Neuron (in vitro differentiated cells): ENCODE results near the gene PAQR9.

ENCODE experiments used
- H2AFZ ChIP-seq: one replicate; pipeline ENCODE4 v1.6.1; 2013; ENCODE audit warnings: low read depth, mild to moderate bottlenecking, inconsistent platforms, low read length, moderate library complexity
- H3K27me3 ChIP-seq: one replicate; pipeline ENCODE4 v1.6.1; 2013; ENCODE audit warnings: low read length; ENCODE audit not compliant: insufficient read depth
- H3K36me3 ChIP-seq: one replicate; pipeline ENCODE4 v1.6.1; 2013; ENCODE audit warnings: low read length; ENCODE audit not compliant: insufficient read depth
- H3K4me1 ChIP-seq: one replicate; pipeline ENCODE4 v1.6.1; 2013; ENCODE audit warnings: low read length; ENCODE audit not compliant: insufficient read depth
- H3K4me3 ChIP-seq: 2 replicates; pipeline ENCODE4 v1.5.1; 2013; ENCODE audit warnings: mild to moderate bottlenecking, low read length, moderate library complexity
- H3K9me3 ChIP-seq: one replicate; pipeline ENCODE4 v1.6.1; 2013; ENCODE audit warnings: low read length

Gene PAQR9

DNA sequence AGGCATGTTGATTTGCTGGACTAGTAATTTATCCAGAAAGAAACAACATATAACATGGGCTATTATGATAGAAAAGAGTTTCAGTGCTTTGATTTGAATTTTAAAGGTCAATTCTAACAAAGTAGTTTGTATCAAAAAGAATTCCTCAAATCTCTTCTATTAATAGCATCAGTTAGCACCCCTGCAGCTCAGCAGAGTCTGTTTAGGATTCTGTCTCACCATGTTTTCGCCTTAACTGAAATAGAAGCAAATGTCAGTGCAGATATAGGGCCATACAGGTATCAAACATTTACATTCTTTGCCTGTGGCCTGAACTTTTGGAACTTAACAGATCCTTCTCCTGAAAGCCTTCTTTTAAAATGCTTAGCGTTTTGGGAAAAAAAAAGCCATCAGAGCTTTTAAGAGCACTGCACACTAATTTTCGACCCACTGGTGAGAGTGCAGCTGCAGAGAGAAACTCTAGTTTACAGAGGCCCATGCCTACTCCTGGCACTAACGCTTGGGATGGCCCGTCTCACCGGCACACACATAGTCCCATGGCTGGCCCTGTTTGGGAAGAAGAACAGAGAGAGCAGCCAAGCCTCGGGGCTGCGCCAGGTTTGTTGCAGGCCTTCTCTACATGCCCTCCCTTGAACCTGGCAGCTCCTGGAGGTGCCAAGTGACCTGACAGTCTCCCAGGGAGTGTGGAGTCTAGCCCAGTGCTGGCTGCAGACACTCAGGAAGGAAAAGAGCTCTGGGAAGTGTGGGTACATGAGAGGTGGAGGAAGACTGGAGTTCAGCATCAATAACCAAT is 9.9 kb upstream of the PAQR9 start:
- no peak overlapping the region for H3K4me3 ChIP-seq
- no peaks in the 10 kb centered on the region for H3K9me3 ChIP-seq
- no peaks in the 10 kb centered on the region for H3K36me3 ChIP-seq
- H3K27me3 ChIP-seq: no peaks in the 10 kb centered on the region
- no peak overlapping the region for H2AFZ ChIP-seq
- H3K4me1 ChIP-seq: no peaks in the 10 kb centered on the region

DNA sequence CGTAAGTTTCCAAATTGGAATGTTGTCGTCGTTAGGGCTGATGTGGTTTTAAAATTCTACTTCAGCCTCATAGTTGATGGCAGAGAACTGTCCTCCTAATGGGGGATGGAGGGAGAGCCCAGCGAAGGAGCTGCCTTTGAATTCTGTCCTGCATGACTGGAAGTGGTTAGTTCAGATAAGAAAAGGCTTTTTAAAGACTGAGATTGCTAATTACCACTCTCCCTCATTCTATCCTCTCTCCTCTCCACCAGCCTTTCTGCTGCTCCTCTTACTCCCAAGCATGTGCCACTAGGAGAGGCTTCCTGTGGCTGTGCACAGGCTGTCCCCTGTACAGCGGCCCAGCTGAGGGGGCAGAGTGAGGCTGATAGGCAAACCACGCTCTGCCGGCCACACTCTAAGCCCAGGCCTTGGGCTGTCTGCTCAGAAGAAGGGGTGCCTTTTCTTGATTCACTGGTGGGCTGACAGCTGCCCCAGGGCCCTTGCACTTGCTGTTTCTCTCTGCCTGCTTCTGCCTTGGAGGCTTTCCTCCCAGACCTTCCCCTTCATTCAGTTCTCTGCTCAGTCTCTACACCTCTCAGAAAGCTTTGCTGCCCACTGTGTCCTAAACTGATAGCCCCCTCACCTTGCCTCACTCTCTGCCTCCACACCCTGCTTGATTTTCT is 8.7 kb upstream of the PAQR9 start:
- Histone ChIP-seq H3K4me1 (no peaks in the 10 kb centered on the region), H3K4me3 (no peak overlapping the region), H3K27me3 (no peaks in the 10 kb centered on the region), H2AFZ (no peak overlapping the region), H3K9me3 (no peaks in the 10 kb centered on the region), H3K36me3 (no peaks in the 10 kb centered on the region)

DNA sequence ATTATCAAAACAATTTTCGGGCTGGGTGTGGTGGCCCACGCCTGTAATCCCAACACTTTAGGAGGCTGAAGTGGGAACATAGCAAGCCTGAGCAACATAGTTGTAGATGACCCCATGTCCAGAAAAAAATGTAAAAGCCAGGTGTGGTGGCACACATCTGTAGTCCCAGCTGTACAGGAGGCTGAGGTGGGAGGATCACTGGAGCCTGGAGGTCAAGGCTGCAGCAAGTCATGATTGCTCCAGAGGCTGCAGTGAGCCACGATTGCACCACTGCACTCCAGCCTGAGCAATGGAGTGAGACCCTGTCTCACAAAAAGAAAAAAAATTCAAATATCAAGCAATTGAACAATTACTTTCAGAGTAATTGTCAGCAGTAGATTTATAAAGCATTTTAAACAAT is 8.0 kb upstream of the PAQR9 start:
- no peaks in the 10 kb centered on the region for H3K9me3 ChIP-seq
- H3K36me3 ChIP-seq: no peaks in the 10 kb centered on the region
- peaks cover under 1% of the 10 kb centered on the region for H3K27me3 ChIP-seq

DNA sequence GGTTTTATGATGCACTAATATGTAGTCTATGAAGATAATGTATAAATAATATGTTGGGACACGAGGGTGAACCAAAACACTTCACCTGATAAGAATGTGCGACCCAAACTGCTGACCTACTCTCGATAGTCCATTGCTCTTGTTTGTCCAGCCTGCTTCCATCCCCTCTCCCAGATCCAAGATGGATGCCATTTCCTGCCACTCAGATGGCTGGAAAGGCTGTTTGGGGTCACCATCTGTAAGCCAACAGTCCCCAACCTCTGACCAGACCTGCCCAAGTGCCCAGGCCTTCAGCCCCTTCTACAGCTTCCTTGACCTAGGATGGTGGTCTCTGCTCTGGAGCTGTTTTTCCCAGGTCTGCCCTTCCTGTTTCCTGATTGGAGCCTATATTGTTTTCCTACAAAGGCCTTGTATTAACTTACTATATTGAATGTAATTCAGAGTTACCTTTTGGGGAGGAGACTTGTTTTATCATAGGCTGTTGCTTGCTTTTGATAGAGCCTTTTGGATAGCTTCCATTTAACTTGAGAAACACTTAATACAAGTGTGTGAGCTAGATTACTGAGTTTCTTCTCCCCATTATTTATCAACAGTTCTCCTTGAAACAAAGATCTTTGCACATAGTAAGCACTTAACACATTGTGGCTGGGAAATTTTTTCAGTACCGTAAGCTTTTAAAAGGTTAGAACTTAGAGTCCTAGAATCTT is 5.0 kb upstream of the PAQR9 start:
- Histone ChIP-seq H3K4me3 (no peak overlapping the region), H3K27me3 (peaks cover 13% of the 10 kb centered on the region), H3K9me3 (no peaks in the 10 kb centered on the region), H3K36me3 (no peaks in the 10 kb centered on the region), H3K4me1 (no peaks in the 10 kb centered on the region), H2AFZ (no peak overlapping the region)

More for the DNA sequence above, 8.0 kb upstream of the PAQR9 start:
- Histone ChIP-seq H3K4me1 (no peaks in the 10 kb centered on the region), H3K4me3 (no peak overlapping the region), H2AFZ (no peak overlapping the region)

DNA sequence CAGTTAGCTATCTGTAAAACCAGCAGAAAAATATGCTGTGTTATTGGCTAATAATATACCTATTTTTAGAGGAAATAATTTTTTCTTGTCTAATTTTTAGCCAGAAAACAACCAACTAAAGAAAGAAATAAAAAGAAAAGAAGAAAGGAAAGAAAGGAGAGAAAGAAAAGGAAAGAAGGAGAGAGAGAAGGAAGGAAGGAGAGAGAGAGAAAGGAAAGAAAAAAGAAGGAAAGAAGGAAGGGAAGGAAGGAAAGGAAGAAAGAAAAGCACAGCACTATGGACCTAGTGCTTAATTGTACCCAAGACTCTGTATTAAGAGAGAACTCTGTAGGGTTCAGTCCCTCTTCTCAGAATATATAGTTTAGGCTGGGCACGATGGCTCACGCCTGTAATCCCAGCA is 3.3 kb upstream of the PAQR9 start:
- H3K36me3 ChIP-seq: no peaks in the 10 kb centered on the region

DNA sequence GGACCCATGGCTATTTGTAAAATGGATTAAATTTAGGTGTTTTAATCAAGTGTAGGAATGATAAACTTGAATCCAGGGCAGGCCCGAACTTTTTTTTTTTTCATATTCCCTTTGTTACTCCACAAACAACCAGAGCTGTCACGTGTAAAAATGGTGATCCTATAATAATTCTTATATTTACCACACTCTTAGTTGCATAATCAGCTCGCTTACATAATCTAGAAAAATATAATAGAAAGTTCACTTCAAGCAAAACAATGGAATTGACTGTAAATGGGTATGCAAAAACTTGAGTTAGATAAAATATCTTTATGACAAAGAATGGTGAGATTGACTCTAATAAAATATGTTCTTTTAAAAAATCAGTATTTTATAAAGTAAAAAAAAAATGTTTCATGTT is 2.1 kb upstream of the PAQR9 start:
- Histone ChIP-seq H3K27me3 (peaks cover 24% of the 10 kb centered on the region), H3K4me3 (no peak overlapping the region), H3K9me3 (peaks cover 10% of the 10 kb centered on the region), H3K4me1 (no peaks in the 10 kb centered on the region), H2AFZ (no peak overlapping the region), H3K36me3 (no peaks in the 10 kb centered on the region)

More for the DNA sequence above, 3.3 kb upstream of the PAQR9 start:
- Histone ChIP-seq H2AFZ (no peak overlapping the region), H3K9me3 (peaks cover 10% of the 10 kb centered on the region), H3K4me1 (no peaks in the 10 kb centered on the region), H3K27me3 (peaks cover 22% of the 10 kb centered on the region), H3K4me3 (no peak overlapping the region)

DNA sequence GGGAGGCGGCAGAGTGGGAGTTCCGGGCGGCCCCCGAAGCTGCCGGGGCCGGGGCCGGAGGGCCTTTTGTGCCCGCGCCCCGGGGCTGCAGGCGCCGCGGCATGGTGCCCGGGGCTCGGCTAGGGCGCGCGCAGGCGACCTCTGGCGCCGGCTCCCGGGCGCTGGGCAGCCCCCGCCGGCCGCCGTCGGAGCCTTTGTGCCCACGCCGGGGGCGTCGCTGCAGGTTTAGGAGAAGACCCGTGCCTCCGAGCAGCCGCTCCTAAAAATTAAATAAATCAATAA is 299 bp downstream of the PAQR9 start:
- H3K4me3 ChIP-seq: peak overlapping the region; percentile 56
- no peaks in the 10 kb centered on the region for H3K4me1 ChIP-seq
- H3K27me3 ChIP-seq: peaks cover 28% of the 10 kb centered on the region
- no peaks in the 10 kb centered on the region for H3K36me3 ChIP-seq
- H3K9me3 ChIP-seq: peaks cover 10% of the 10 kb centered on the region
- peak overlapping the region; percentile 94 for H2AFZ ChIP-seq

DNA sequence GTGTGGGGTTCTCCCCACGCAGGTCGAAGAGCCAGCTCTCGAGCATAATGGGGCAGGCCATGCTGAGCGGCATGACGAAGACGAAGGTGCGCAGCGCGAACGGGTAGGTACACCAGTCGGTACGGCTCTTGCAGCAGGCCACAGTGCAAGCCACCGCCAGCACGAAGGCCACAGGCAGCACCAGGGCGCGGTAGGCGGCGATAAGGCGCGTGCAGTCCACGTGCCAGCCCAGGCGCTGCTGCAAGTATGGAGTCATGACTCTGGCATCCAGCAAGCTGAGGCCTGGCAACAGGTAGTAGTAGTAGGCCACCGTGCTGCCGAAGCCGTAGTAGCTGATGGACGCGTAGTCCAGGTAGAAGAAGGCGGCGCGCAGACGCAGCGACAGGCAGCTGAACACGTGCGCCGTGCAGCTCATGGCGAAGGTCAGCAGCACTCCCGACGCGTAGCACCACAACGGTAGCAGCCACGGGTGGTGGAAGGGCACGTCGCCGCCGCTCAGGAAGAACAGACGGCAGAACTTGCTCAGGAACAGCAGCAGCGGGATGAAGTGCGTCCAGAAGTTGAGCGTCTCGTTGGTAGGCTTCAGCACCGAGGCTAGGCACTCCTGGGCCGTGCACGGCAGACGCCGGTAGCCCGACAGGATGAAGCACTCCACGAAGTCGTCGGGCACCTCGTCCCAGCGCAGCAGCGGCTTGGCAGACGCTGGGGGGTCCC is 797 bp downstream of the PAQR9 start:
- H3K4me3 ChIP-seq: no peak overlapping the region
- no peaks in the 10 kb centered on the region for H3K36me3 ChIP-seq
- H2AFZ ChIP-seq: no peak overlapping the region
- peaks cover 10% of the 10 kb centered on the region for H3K9me3 ChIP-seq
- peaks cover 28% of the 10 kb centered on the region for H3K27me3 ChIP-seq
- H3K4me1 ChIP-seq: no peaks in the 10 kb centered on the region

DNA sequence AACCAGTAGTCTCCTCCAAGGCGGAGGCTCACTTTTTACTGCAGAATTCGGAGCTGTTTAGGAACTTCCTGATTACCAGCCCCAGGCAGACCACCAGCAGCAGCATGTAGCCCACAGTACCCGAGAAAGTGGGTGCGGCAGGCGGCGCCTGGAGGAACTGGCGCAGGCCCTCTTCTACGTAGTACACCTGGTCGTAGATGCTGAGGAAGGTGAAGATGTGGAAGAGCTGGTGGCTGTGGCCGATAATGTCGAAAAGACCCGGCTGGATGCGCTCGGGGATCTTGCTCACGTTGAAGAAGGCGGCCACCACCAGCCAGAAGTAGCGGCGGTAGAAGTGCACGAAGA is 1.3 kb downstream of the PAQR9 start:
- Histone ChIP-seq H3K4me3 (no peak overlapping the region), H3K36me3 (no peaks in the 10 kb centered on the region), H3K27me3 (peaks cover 28% of the 10 kb centered on the region), H2AFZ (no peak overlapping the region), H3K9me3 (peaks cover 10% of the 10 kb centered on the region), H3K4me1 (no peaks in the 10 kb centered on the region)

DNA sequence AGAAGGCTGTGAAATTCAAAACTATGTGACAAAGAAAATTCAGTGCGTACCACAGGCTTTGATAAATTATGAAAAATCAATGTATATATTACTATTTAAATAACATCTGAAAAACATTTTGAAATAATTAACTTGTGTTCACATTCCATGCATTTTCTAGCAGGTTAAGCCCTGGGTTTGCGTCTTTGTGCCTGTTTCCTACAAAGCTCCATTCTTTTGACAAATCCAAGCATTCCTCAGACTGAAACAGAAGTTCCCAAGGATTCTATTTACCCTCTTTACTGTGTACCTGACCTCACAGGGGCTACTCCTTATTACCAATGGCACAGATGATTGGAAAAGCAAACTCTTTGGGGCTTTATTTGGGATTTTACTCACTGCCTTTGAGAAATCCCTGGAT is 1.9 kb downstream of the PAQR9 start:
- H3K9me3 ChIP-seq: peaks cover 10% of the 10 kb centered on the region
- H3K4me3 ChIP-seq: no peak overlapping the region

DNA sequence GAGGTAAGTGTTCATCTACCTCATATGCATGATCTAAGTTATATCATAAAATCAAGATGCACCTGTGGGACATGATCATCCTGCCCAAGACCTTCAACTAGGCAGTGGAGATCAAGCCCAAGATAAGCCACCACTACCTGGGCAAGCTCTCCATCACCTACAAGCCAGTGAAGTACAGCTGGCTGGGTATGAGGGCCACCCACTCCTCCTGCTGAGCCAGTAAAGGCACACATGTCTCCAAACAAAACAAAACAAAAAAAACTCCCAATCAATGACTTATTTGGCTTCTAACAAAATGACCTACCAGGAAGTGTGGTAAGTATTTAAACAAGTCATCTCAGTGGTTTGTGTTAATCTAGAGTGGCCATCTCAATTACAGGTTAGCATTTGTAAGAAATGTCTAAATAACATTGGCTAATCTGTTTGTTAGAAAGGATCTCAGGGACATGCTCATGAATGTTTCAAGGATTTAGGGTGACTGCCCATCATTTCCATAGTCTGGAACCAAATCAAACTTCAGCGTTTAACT is 3.1 kb downstream of the PAQR9 start:
- Histone ChIP-seq H3K36me3 (no peaks in the 10 kb centered on the region), H2AFZ (no peak overlapping the region), H3K9me3 (peaks cover 10% of the 10 kb centered on the region), H3K27me3 (peaks cover 26% of the 10 kb centered on the region), H3K4me1 (no peaks in the 10 kb centered on the region), H3K4me3 (no peak overlapping the region)

More for the DNA sequence above, 1.9 kb downstream of the PAQR9 start:
- H3K4me1 ChIP-seq: no peaks in the 10 kb centered on the region
- no peaks in the 10 kb centered on the region for H3K36me3 ChIP-seq
- no peak overlapping the region for H2AFZ ChIP-seq
- H3K27me3 ChIP-seq: peaks cover 28% of the 10 kb centered on the region

DNA sequence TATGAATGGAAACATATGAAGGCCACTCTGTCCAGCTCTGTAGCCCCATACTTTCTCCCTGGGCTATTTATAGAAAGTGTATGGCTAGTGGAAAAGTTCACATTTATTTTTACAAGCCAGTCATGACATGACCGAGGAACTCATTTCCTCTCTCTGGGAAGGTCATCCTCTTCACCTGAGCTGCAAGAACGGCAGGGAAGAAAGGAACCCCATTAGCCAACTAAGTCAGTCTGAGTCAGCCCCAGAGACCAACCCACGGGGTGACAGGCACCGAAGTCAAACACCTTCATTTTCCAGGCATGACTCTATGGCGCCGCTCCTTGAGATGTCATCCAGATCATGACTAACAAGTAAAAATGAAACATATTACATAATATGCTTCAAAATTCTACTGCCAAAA is 4.8 kb downstream of the PAQR9 start:
- Histone ChIP-seq H3K4me1 (no peaks in the 10 kb centered on the region), H3K4me3 (no peak overlapping the region), H3K9me3 (peaks cover 10% of the 10 kb centered on the region), H3K27me3 (peaks cover 19% of the 10 kb centered on the region), H2AFZ (no peak overlapping the region), H3K36me3 (no peaks in the 10 kb centered on the region)

DNA sequence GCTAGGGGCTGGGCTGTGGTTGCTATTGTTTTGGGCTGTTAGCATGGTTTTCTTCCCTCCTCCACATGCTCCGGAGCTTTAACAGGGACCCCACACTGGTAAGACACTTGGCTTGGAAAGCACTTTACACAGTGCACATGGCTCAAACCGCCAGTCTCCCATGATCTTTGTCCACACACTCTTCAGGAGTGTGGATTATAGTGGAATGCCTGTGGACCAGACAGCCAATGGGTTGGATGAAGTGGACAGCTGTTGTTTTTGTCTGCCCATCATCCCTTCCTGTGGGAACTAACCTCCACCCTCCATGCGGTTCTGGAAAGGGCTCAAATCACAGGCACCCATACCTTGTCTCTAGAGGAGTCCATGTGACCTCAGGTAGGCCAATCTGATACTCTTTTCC is 10.0 kb downstream of the PAQR9 start:
- Histone ChIP-seq H3K36me3 (no peaks in the 10 kb centered on the region), H3K9me3 (no peaks in the 10 kb centered on the region), H2AFZ (no peak overlapping the region), H3K4me3 (no peak overlapping the region), H3K27me3 (peaks cover 4% of the 10 kb centered on the region), H3K4me1 (no peaks in the 10 kb centered on the region)
